Measurements from ENCODE around the gene SEL1L2.

DNA sequence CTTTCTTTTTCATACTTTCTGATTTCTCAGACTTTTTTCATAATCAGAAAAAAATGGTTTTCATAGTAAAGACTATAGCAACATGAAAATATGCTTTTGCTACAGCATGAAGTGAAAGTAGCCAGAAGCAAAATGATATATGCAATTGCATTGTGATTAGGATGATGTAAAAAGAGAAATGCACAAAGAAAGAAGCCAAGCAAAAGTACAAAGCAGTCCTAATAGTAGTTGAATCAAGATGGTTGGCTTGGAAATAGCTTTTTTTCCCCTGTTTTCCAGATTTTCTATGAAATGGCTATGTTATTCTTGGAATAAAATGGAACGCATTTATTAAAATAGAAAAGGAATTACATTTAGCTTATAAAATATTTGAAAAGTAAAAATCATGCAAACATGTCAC, 77.3 kb downstream of the SEL1L2 start:
- TF ChIP-seq, protein P1, sequence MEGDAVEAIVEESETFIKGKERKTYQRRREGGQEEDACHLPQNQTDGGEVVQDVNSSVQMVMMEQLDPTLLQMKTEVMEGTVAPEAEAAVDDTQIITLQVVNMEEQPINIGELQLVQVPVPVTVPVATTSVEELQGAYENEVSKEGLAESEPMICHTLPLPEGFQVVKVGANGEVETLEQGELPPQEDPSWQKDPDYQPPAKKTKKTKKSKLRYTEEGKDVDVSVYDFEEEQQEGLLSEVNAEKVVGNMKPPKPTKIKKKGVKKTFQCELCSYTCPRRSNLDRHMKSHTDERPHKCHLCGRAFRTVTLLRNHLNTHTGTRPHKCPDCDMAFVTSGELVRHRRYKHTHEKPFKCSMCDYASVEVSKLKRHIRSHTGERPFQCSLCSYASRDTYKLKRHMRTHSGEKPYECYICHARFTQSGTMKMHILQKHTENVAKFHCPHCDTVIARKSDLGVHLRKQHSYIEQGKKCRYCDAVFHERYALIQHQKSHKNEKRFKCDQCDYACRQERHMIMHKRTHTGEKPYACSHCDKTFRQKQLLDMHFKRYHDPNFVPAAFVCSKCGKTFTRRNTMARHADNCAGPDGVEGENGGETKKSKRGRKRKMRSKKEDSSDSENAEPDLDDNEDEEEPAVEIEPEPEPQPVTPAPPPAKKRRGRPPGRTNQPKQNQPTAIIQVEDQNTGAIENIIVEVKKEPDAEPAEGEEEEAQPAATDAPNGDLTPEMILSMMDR (IDR thresholded peaks at IDR 0.05) = no peak
- TF ChIP-seq POLR2A (IDR thresholded peaks at IDR 0.05) (no peak), EP300 (IDR thresholded peaks at IDR 0.05) (no peak), POLR2AphosphoS5 (IDR thresholded peaks at IDR 0.05) (no peak)
